NCI-H187 treated with DMSO at 0.1 percent for 48 hours (cell line): ENCODE data around the gene GULP1.
"Not testable (repeated sequence)": the region's sequence is repeated elsewhere in the genome, so short reads cannot be mapped to it uniquely, and the experiment has no call there.

Source experiments
- DNase-seq: peaks from one replicate; lab custom pipeline; 2025; lab: John Stamatoyannopoulos, UW

The GULP1 gene

GRCh38 chr2:188292348-188293239 is 920 bp downstream of the GULP1 start:
- no peak for DNase-seq

GRCh38 chr2:188293601-188294351 is 2.1 kb downstream of the GULP1 start:
- DNase-seq = no peak

- no peak for DNase-seq
Measured at GRCh38 chr2:188294352-188294926, 2.8 kb downstream of the GULP1 start.

GRCh38 chr2:188295067-188295685 is 3.5 kb downstream of the GULP1 start:
- no peak for DNase-seq

GRCh38 chr2:188297978-188298377 is 6.3 kb downstream of the GULP1 start:
- no peak for DNase-seq

GRCh38 chr2:188298937-188299371 is 7.3 kb downstream of the GULP1 start:
- not testable (repeated sequence) for DNase-seq

- no peak for DNase-seq
Measured at GRCh38 chr2:188303363-188304031, 11.8 kb downstream of the GULP1 start.

GRCh38 chr2:188305271-188305670 is 13.6 kb downstream of the GULP1 start:
- DNase-seq = no peak

- DNase-seq = no peak
Measured at GRCh38 chr2:188306271-188306670, 14.6 kb downstream of the GULP1 start.

GRCh38 chr2:188307850-188308283 is 16.2 kb downstream of the GULP1 start:
- no peak for DNase-seq

- no peak for DNase-seq
Measured at GRCh38 chr2:188308483-188308882, 16.8 kb downstream of the GULP1 start.

- DNase-seq = no peak
Measured at GRCh38 chr2:188309364-188309763, 17.7 kb downstream of the GULP1 start.

GRCh38 chr2:188314314-188315054 is 22.8 kb downstream of the GULP1 start:
- no peak for DNase-seq

GRCh38 chr2:188315750-188316149 is 24.1 kb downstream of the GULP1 start:
- DNase-seq = no peak

GRCh38 chr2:188316342-188316741 is 24.7 kb downstream of the GULP1 start:
- DNase-seq = no peak

- DNase-seq = no peak
Measured at GRCh38 chr2:188316791-188317423, 25.2 kb downstream of the GULP1 start.

GRCh38 chr2:188318161-188318749 is 26.6 kb downstream of the GULP1 start:
- DNase-seq = no peak

- no peak for DNase-seq
Measured at GRCh38 chr2:188319838-188320237, 28.2 kb downstream of the GULP1 start.

- DNase-seq = no peak
Measured at GRCh38 chr2:188320861-188321260, 29.2 kb downstream of the GULP1 start.
